Measurements from ENCODE around the gene TRIM38.

DNA sequence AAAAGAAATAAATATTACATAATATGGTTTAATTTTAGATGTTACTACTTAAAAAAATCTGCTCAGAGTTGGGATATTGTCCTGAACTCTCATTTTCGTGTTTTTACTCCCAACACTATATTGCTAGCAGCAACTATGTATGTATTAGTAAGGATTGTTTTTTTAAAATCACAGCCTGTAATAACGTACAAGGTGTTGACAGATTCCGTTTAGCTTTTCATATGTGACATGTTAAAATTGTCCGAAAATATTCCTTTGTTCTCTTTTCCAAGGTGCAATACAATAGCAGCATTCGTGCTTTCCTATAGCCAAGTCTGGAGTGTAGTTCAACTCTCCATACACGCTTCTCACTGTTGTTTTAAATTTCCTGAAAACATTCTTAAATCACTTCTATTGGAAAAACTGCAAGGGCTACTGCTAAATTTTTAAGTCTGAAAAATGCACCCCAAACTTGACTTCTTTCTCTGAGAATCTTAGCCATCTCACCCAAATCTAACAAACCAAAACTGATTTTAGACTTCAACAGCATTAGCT, 65.7 kb downstream of the TRIM38 start:
- TF ChIP-seq ARNTL (CRISPR knock-in tag; IDR thresholded peaks at IDR 0.05; ENCODE audit: borderline replicate concordance, low read depth), result no peak
- TF ChIP-seq, protein P1, sequence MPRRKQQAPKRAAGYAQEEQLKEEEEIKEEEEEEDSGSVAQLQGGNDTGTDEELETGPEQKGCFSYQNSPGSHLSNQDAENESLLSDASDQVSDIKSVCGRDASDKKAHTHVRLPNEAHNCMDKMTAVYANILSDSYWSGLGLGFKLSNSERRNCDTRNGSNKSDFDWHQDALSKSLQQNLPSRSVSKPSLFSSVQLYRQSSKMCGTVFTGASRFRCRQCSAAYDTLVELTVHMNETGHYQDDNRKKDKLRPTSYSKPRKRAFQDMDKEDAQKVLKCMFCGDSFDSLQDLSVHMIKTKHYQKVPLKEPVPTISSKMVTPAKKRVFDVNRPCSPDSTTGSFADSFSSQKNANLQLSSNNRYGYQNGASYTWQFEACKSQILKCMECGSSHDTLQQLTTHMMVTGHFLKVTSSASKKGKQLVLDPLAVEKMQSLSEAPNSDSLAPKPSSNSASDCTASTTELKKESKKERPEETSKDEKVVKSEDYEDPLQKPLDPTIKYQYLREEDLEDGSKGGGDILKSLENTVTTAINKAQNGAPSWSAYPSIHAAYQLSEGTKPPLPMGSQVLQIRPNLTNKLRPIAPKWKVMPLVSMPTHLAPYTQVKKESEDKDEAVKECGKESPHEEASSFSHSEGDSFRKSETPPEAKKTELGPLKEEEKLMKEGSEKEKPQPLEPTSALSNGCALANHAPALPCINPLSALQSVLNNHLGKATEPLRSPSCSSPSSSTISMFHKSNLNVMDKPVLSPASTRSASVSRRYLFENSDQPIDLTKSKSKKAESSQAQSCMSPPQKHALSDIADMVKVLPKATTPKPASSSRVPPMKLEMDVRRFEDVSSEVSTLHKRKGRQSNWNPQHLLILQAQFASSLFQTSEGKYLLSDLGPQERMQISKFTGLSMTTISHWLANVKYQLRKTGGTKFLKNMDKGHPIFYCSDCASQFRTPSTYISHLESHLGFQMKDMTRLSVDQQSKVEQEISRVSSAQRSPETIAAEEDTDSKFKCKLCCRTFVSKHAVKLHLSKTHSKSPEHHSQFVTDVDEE (CRISPR knock-in tag; IDR thresholded peaks at IDR 0.05), result no peak

All from SK-N-SH treated with all-trans-retinoic acid at 6 μM for 48 hours (cell line).